Neural progenitor cell (in vitro differentiated cells): Measurements from ENCODE around the gene AATK. TPM values are rescaled to one million over a fixed set of nuclear protein-coding genes. Genes with fewer than 3 reads are reported as not detected.

Source experiments
- DNase-seq: peaks from one replicate; pipeline ENCODE4 v3.0.0-alpha.2; 2016; ENCODE audit warnings: low spot score
- H2AFZ ChIP-seq: fragments of 200-600 bp; sonication (generic); replicated peaks from 2 replicates; pipeline ENCODE4 v1.6.1; 2016; ENCODE audit warnings: antibody characterized with exemption
- H3F3A ChIP-seq: fragments of 200-600 bp; sonication (generic); 2 replicates; pipeline ENCODE4 v1.6.1; 2016; ENCODE audit warnings: antibody characterized with exemption, low read depth
- H3K27ac ChIP-seq: fragments of 200-600 bp; sonication (generic); 2 replicates; pipeline ENCODE4 v1.5.1; 2016; ENCODE audit warnings: mild to moderate bottlenecking
- H3K27me3 ChIP-seq: fragments of 200-600 bp; sonication (generic); 2 replicates; pipeline ENCODE4 v1.6.1; 2016; ENCODE audit warnings: mild to moderate bottlenecking, moderate library complexity
- H3K36me3 ChIP-seq: fragments of 200-600 bp; sonication (generic); 2 replicates; pipeline ENCODE4 v1.5.1; 2016
- H3K4me1 ChIP-seq: fragments of 200-600 bp; sonication (generic); 2 replicates; pipeline ENCODE4 v1.6.1; 2016; ENCODE audit warnings: mixed run types
- H3K4me2 ChIP-seq: fragments of 200-600 bp; sonication (generic); 2 replicates; pipeline ENCODE4 v1.6.1; 2016
- H3K4me3 ChIP-seq: fragments of 200-600 bp; sonication (generic); 2 replicates; pipeline ENCODE4 v1.5.1; 2016
- H3K79me2 ChIP-seq: fragments of 200-600 bp; sonication (generic); 2 replicates; pipeline ENCODE4 v1.6.1; 2016; ENCODE audit warnings: low read depth
- H3K9ac ChIP-seq: fragments of 200-600 bp; sonication (generic); 2 replicates; pipeline ENCODE4 v1.6.1; 2016
- H3K9me3 ChIP-seq: fragments of 200-600 bp; sonication (generic); 2 replicates; pipeline ENCODE4 v1.5.1; 2016; ENCODE audit warnings: low read depth
- H4K20me1 ChIP-seq: fragments of 200-600 bp; sonication (generic); 2 replicates; pipeline ENCODE4 v1.6.1; 2016; ENCODE audit warnings: low read depth
- H3K27ac Mint-ChIP-seq: 3 replicates; pipeline ENCODE4 v1.8.0; 2021; ENCODE audit warnings: mixed read lengths
- H3K27me3 Mint-ChIP-seq: 2 replicates; pipeline ENCODE4 v1.8.0; 2022; ENCODE audit warnings: low read depth, mild to moderate bottlenecking, inconsistent platforms, moderate library complexity, mixed read lengths; ENCODE audit not compliant: insufficient read depth
- H3K36me3 Mint-ChIP-seq: 3 replicates; pipeline ENCODE4 v1.8.0; 2021; ENCODE audit warnings: mixed read lengths
- H3K4me1 Mint-ChIP-seq: 3 replicates; pipeline ENCODE4 v1.8.0; 2021; ENCODE audit warnings: mixed read lengths
- H3K4me3 Mint-ChIP-seq: 3 replicates; pipeline ENCODE4 v1.8.0; 2021; ENCODE audit warnings: mild to moderate bottlenecking, moderate library complexity, mixed read lengths
- H3K9me3 Mint-ChIP-seq: 3 replicates; pipeline ENCODE4 v1.8.0; 2020; ENCODE audit warnings: mixed read lengths
- EZH2 ChIP-seq: fragments of 200-600 bp; sonication (generic); IDR thresholded peaks from 2 replicates; pipeline ENCODE4 v1.6.1; 2017; ENCODE audit warnings: antibody characterized with exemption, mild to moderate bottlenecking, moderate library complexity
- EZH2phosphoT487 ChIP-seq: fragments of 200-600 bp; sonication (generic); IDR thresholded peaks from 2 replicates; pipeline ENCODE4 v1.6.1; 2017; ENCODE audit warnings: antibody characterized with exemption
- total RNA-seq: library from RNA; depleted of rRNA; stranded (reverse); fragments of >200 nt; gene quantifications from 2 replicates; pipeline ENCODE4 v1.2.3, GENCODE V29; 2015; ENCODE audit warnings: low replicate concordance
- TF ChIP-seq, protein P1 (sequence below): fragments of 200-600 bp; sonication (generic); IDR thresholded peaks from 2 replicates; pipeline ENCODE4 v1.5.1; 2017; ENCODE audit warnings: antibody characterized with exemption, mild to moderate bottlenecking

AATK gene
- total RNA-seq, 1 donor from 2014 or later: 0.32 TPM

DNA sequence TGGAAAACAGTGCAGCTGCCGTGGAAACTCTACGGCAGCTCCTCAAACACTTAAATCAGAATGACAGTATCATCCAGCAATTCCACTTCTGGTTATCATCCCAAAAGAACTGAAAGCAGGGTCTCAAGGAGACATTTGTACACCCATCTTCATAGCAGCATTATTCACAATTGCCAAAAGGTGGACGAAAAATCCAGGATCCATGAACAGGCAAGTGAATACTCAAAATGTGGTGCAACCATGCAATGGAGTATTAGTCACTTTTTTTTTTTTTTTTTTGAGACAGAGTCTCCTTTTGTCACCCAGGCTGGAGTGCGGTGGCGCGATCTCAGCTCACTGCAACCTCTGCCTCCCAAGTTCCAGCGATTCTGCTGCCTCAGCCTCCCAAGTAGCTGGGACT is 10.6 kb upstream of the AATK start:
- Mint-ChIP-seq H3K4me1 (no peaks in the 10 kb centered on the region), H3K27ac (no peak overlapping the region)

DNA sequence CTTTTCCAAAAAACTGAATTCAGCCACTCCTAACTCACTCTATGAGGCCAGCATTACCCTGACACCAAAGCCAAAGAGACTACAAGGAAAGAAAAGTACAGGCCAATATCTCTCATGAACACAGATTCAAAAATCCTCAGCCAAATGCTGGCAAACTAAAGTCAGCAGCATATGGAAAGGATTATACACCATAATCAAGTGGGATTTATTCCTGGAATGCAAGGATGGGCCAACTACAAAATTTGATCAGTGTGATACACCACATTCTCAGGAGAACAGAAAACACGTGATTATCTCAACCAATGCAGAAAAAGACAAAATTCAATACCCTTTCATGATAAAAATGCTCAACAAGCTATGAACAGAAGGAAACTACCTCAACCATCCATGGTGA is 7.7 kb upstream of the AATK start:
- H3K9me3 ChIP-seq: no peaks in the 10 kb centered on the region
- H3K27ac Mint-ChIP-seq: peak overlapping the region; percentile 1
- H3F3A ChIP-seq: peaks cover 9% of the 10 kb centered on the region
- no peak overlapping the region for H3K27ac ChIP-seq
- no peaks in the 10 kb centered on the region for H3K79me2 ChIP-seq
- no peak overlapping the region for H2AFZ ChIP-seq
- peaks cover 7% of the 10 kb centered on the region for H3K27me3 Mint-ChIP-seq
- H3K4me2 ChIP-seq: no peak overlapping the region
- no peak for TF ChIP-seq EZH2phosphoT487
- TF ChIP-seq, protein P1, sequence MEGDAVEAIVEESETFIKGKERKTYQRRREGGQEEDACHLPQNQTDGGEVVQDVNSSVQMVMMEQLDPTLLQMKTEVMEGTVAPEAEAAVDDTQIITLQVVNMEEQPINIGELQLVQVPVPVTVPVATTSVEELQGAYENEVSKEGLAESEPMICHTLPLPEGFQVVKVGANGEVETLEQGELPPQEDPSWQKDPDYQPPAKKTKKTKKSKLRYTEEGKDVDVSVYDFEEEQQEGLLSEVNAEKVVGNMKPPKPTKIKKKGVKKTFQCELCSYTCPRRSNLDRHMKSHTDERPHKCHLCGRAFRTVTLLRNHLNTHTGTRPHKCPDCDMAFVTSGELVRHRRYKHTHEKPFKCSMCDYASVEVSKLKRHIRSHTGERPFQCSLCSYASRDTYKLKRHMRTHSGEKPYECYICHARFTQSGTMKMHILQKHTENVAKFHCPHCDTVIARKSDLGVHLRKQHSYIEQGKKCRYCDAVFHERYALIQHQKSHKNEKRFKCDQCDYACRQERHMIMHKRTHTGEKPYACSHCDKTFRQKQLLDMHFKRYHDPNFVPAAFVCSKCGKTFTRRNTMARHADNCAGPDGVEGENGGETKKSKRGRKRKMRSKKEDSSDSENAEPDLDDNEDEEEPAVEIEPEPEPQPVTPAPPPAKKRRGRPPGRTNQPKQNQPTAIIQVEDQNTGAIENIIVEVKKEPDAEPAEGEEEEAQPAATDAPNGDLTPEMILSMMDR: no peak
- no peak for TF ChIP-seq EZH2
- no peaks in the 10 kb centered on the region for H3K4me1 Mint-ChIP-seq
- no peak overlapping the region for H3K4me3 ChIP-seq
- peaks cover 24% of the 10 kb centered on the region for H3K9me3 Mint-ChIP-seq
- H4K20me1 ChIP-seq: no peaks in the 10 kb centered on the region
- H3K36me3 ChIP-seq: no peaks in the 10 kb centered on the region
- H3K27me3 ChIP-seq: no peaks in the 10 kb centered on the region
- no peaks in the 10 kb centered on the region for H3K4me1 ChIP-seq
- H3K36me3 Mint-ChIP-seq: peaks cover 3% of the 10 kb centered on the region
- no peak for DNase-seq
- no peak overlapping the region for H3K9ac ChIP-seq
- no peak overlapping the region for H3K4me3 Mint-ChIP-seq

More for the DNA sequence above, 10.6 kb upstream of the AATK start:
- H4K20me1 ChIP-seq: no peaks in the 10 kb centered on the region
- H3K4me3 ChIP-seq: no peak overlapping the region
- Mint-ChIP-seq H3K9me3 (peaks cover 24% of the 10 kb centered on the region), H3K36me3 (peaks cover 3% of the 10 kb centered on the region), H3K4me3 (no peak overlapping the region), H3K27me3 (peaks cover 7% of the 10 kb centered on the region)
- no peaks in the 10 kb centered on the region for H3K9me3 ChIP-seq
- H3K9ac ChIP-seq: no peak overlapping the region
- no peaks in the 10 kb centered on the region for H3F3A ChIP-seq
- no peak for TF ChIP-seq EZH2
- no peak overlapping the region for H3K4me2 ChIP-seq
- H3K27me3 ChIP-seq: no peaks in the 10 kb centered on the region
- H3K79me2 ChIP-seq: no peaks in the 10 kb centered on the region
- H3K27ac ChIP-seq: no peak overlapping the region
- no peaks in the 10 kb centered on the region for H3K36me3 ChIP-seq
- no peak for DNase-seq
- H2AFZ ChIP-seq: no peak overlapping the region
- H3K4me1 ChIP-seq: no peaks in the 10 kb centered on the region

DNA sequence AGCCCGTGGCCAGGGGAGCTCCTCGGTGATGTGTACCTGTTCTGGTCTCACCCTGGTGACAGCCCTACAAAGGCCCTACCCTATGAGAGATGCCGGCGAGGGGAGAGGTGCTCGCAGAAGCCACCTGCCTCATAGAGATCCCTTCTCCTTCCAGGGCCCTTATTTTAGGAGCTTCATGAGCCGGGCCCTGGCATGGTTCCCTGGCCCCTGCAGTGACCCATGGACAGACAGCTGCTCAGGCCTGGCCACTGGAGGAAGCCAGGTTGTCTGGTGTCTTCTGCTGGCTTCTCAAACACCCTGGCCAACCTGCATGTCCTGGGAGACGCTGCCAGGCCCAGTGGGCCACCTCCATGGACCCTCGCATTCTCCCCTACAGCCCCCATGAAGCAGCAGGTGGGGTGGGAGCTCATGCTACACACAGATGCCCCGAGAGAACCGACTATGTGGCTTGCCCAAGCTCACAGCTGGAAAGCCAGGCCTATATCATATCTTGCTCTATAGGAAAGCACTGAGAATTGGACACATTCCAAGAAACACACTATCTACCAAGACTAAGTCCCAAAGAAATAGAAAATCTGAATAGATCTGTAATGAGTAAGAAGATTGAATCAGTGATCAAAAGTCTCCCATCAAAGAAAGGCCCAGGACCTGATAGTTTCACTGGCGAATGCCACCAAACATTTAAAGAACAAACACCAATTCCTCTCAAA is 7.2 kb upstream of the AATK start:
- Histone ChIP-seq H3K27ac (no peak overlapping the region), H3K9ac (no peak overlapping the region), H3K4me2 (no peak overlapping the region), H4K20me1 (no peaks in the 10 kb centered on the region), H3F3A (peaks cover 9% of the 10 kb centered on the region), H3K4me1 (no peaks in the 10 kb centered on the region), H3K4me3 (no peak overlapping the region), H3K27me3 (no peaks in the 10 kb centered on the region), H3K36me3 (no peaks in the 10 kb centered on the region), H3K9me3 (no peaks in the 10 kb centered on the region), H2AFZ (no peak overlapping the region), H3K79me2 (no peaks in the 10 kb centered on the region)
- no peak for TF ChIP-seq EZH2phosphoT487
- TF ChIP-seq EZH2: no peak
- TF ChIP-seq, protein P1: no peak
- no peak for DNase-seq
- H3K4me1 Mint-ChIP-seq: no peaks in the 10 kb centered on the region
- peak overlapping the region; percentile 1 for H3K27ac Mint-ChIP-seq
- H3K9me3 Mint-ChIP-seq: peaks cover 24% of the 10 kb centered on the region
- H3K36me3 Mint-ChIP-seq: peaks cover 3% of the 10 kb centered on the region
- H3K4me3 Mint-ChIP-seq: no peak overlapping the region
- H3K27me3 Mint-ChIP-seq: peaks cover 7% of the 10 kb centered on the region

DNA sequence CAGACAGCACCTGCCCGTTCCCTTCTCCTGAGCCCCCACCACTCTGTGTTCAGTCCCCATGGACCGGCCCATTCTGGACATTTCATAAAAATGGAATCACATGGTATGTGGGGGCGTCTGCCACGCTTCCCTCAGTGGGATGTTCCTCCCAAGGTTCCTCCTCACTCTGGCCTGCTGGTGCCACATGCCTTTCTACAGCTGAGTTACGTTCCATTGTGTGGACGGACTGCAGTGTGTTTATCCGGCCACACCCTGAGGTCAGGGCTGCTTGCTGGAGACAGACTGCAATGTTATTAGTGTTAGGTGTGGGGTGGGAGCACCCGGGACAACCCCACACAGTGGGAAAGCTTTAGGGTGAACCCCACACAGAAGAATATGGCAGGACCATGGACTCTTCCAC is 5.9 kb upstream of the AATK start:
- Histone ChIP-seq H3K27me3 (peaks cover 3% of the 10 kb centered on the region), H3K4me1 (no peaks in the 10 kb centered on the region), H3K4me2 (no peak overlapping the region), H2AFZ (no peak overlapping the region), H4K20me1 (no peaks in the 10 kb centered on the region), H3K79me2 (no peaks in the 10 kb centered on the region), H3F3A (peaks cover 9% of the 10 kb centered on the region), H3K36me3 (no peaks in the 10 kb centered on the region), H3K9me3 (no peaks in the 10 kb centered on the region), H3K4me3 (no peak overlapping the region), H3K27ac (no peak overlapping the region), H3K9ac (no peak overlapping the region)
- Mint-ChIP-seq H3K9me3 (peaks cover 24% of the 10 kb centered on the region), H3K36me3 (peaks cover 3% of the 10 kb centered on the region), H3K4me1 (peaks cover 3% of the 10 kb centered on the region), H3K27ac (no peak overlapping the region), H3K4me3 (no peak overlapping the region), H3K27me3 (peaks cover 7% of the 10 kb centered on the region)
- DNase-seq: no peak
- TF ChIP-seq, protein P1: no peak
- TF ChIP-seq EZH2phosphoT487: no peak
- no peak for TF ChIP-seq EZH2
